Gastrocnemius medialis (tissue), 4 donors: ENCODE results near the gene LONP2. TPM values are rescaled to one million over a fixed set of nuclear protein-coding genes. Genes with fewer than 3 reads are reported as not detected.

Source experiments
- ATAC-seq, 2 donors: fragments of 150-250 bp; one replicate each; pipeline ENCODE4 v1.9.1; 2016
- DNase-seq, 2 donors: peaks; one replicate each; pipeline ENCODE4 v3.0.0-alpha.2; 2019
- H3K27ac ChIP-seq, 4 donors: fragments of 200-600 bp; sonication (generic); 1 replicate in 1 of 4; 2 replicates in 3 of 4; pipeline ENCODE4 v1.5.1; 2016 to 2018; ENCODE audit warnings: mild to moderate bottlenecking in 2 of 4, moderate library complexity in 1 of 4
- H3K27me3 ChIP-seq, 3 donors: fragments of 200-600 bp; sonication (generic) in 2 of 3; 1 replicate in 1 of 3; 2 replicates in 2 of 3; pipeline versions ENCODE4 v1.5.1 to v1.6.0; 2016 to 2019; ENCODE audit warnings: mild to moderate bottlenecking in 1 of 3, moderate library complexity in 1 of 3
- H3K36me3 ChIP-seq, 2 donors: fragments of 200-600 bp; sonication (generic) in 1 of 2; one replicate each; pipeline ENCODE4 v1.5.1; 2017 to 2018
- H3K4me1 ChIP-seq, 2 donors: fragments of 200-600 bp; sonication (generic) in 1 of 2; one replicate each; pipeline ENCODE4 v1.5.1; 2016 to 2017; ENCODE audit warnings: mild to moderate bottlenecking in 2 of 2
- H3K4me3 ChIP-seq, 4 donors: fragments of 200-600 bp; sonication (generic) in 3 of 4; 1 replicate in 1 of 4; 2 replicates in 3 of 4; pipeline ENCODE4 v1.5.1; 2016 to 2019; ENCODE audit warnings: mild to moderate bottlenecking in 2 of 4
- H3K9me3 ChIP-seq, 3 donors: fragments of 200-600 bp; sonication (generic) in 2 of 3; 1 replicate in 1 of 3; 2 replicates in 2 of 3; pipeline ENCODE4 v1.5.1; 2016 to 2019
- POLR2A ChIP-seq, 2 donors: fragments of 450-650 bp; IDR thresholded peaks; one replicate each; pipeline ENCODE4 v1.6.1; 2017; ENCODE audit warnings: antibody characterized with exemption in 2 of 2, mild to moderate bottlenecking in 2 of 2, moderate library complexity in 2 of 2
- in situ Hi-C, 4 donors: fragments of 200-750 bp; cut with MboI; loops; one replicate each; pipeline versions ENCODE4 v1.15.0 to v1.8.0; 2017; ENCODE audit warnings: low sequenced_read_pairs in 4 of 4
- intact Hi-C: fragments of 100-400 bp; cut with DNase I; formaldehyde crosslinking; loops from one replicate; pipeline ENCODE4 v1.15.1; 2023; ENCODE audit warnings: low total_unique reads
- total RNA-seq, 4 donors: library from RNA; depleted of rRNA; stranded (reverse); fragments of >200 nt; gene quantifications; one replicate each; pipeline versions ENCODE4 v1.1.0 to v1.2.3, GENCODE V29; 2016
- TF ChIP-seq, protein P1 (sequence below), 5 experiments: fragments of 450-650 bp in 3 of 5; fragments of 200-600 bp in 2 of 5; sonication (generic) in 2 of 5; IDR thresholded peaks in 4 of 5; conservative IDR thresholded peaks in 1 of 5; 1 replicate in 4 of 5; 2 replicates in 1 of 5; pipeline ENCODE4 v1.5.1; 2016 to 2019; ENCODE audit warnings: antibody characterized with exemption in 5 of 5, mild to moderate bottlenecking in 3 of 5, moderate library complexity in 3 of 5

LONP2 gene
- total RNA-seq, 4 donors from 2014 or later, result 33.8 to 45.2 (median 42.4) TPM

DNA sequence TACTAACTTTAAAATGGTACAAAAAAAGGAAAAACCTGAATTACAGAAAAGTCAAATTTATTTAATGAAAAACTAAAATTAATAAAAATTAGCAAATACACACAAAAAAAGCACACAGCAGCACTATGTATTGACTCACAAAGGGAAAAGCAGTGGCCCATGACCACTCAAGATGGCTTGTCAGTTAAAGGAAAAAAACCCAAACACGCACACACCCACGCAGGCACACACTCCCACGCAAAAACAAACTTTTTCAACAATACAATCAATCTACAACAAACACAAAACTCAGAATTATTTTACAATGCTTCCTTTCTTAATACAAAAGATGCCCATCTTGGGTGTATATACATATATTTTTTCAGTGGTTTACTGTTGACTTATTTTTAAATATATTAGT, 116.9 kb downstream of the LONP2 start:
- no peaks in the 10 kb centered on the region for H3K27me3 ChIP-seq
- H3K36me3 ChIP-seq, result peaks cover 0 to 9% of the 10 kb centered on the region in 2 donors
- ATAC-seq, result no peak
- H3K9me3 ChIP-seq, result no peaks in the 10 kb centered on the region
- intact Hi-C loops (loop anchor here (10.0 kb wide), 1 partner anchor 94 kb away; no protein-coding TSS in a partner anchor), in situ Hi-C loops (no loop called here)
- H3K4me3 ChIP-seq, result no peak overlapping the region
- DNase-seq, result no peak
- H3K4me1 ChIP-seq, result peaks cover 36 to 41% of the 10 kb centered on the region in 2 donors
- no peak overlapping the region for H3K27ac ChIP-seq
- TF ChIP-seq, protein P1, sequence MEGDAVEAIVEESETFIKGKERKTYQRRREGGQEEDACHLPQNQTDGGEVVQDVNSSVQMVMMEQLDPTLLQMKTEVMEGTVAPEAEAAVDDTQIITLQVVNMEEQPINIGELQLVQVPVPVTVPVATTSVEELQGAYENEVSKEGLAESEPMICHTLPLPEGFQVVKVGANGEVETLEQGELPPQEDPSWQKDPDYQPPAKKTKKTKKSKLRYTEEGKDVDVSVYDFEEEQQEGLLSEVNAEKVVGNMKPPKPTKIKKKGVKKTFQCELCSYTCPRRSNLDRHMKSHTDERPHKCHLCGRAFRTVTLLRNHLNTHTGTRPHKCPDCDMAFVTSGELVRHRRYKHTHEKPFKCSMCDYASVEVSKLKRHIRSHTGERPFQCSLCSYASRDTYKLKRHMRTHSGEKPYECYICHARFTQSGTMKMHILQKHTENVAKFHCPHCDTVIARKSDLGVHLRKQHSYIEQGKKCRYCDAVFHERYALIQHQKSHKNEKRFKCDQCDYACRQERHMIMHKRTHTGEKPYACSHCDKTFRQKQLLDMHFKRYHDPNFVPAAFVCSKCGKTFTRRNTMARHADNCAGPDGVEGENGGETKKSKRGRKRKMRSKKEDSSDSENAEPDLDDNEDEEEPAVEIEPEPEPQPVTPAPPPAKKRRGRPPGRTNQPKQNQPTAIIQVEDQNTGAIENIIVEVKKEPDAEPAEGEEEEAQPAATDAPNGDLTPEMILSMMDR (IDR thresholded peaks at IDR 0.05 in 4 of 5, conservative IDR thresholded peaks at IDR 0.05 in 1 of 5), result no peak
- TF ChIP-seq POLR2A (IDR thresholded peaks at IDR 0.05), result no peak

DNA sequence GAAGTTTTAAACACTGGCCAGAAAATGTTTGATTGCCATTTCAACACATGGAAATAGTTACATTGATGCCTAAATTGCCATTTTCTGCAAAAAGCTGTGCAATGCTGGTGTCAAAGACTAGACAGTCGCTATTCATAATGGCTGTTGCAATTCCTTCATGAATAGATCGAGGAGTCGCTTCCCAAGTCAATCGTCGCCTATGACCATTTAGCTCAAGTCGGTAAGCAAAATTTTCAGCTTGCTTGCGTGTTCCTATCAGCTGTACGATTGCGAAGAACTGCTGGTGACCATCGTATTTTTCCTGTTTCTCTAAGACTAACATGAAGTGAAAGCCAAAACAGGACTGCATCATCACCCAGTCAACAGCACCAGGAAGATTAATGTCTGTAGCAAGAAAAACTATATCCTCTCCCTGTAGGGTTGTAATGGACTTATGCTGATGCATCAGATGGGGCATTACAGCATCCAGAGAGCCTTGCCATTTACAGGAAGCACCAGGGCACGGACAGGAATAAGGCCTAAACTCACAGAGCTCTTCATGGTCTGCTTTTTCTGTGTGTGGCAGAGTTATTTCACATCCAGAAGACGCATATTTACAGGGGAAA, 117.5 kb downstream of the LONP2 start:
- in situ Hi-C loops (no loop called here), intact Hi-C loops (loop anchor here (10.0 kb wide), 1 partner anchor 93 kb away; no protein-coding TSS in a partner anchor)
- H3K36me3 ChIP-seq, result peaks cover 0 to 9% of the 10 kb centered on the region in 2 donors
- peak overlapping the region in 1 of 4 donors; percentile 27 for H3K27ac ChIP-seq
- TF ChIP-seq POLR2A (IDR thresholded peaks at IDR 0.05), result no peak
- TF ChIP-seq, protein P1 (IDR thresholded peaks at IDR 0.05 in 4 of 5, conservative IDR thresholded peaks at IDR 0.05 in 1 of 5), result no peak
- DNase-seq (no peak), ATAC-seq (no peak)
- H3K9me3 ChIP-seq, result no peaks in the 10 kb centered on the region
- peaks cover 34 to 44% of the 10 kb centered on the region in 2 donors for H3K4me1 ChIP-seq
- no peaks in the 10 kb centered on the region for H3K27me3 ChIP-seq
- H3K4me3 ChIP-seq, result no peak overlapping the region

DNA sequence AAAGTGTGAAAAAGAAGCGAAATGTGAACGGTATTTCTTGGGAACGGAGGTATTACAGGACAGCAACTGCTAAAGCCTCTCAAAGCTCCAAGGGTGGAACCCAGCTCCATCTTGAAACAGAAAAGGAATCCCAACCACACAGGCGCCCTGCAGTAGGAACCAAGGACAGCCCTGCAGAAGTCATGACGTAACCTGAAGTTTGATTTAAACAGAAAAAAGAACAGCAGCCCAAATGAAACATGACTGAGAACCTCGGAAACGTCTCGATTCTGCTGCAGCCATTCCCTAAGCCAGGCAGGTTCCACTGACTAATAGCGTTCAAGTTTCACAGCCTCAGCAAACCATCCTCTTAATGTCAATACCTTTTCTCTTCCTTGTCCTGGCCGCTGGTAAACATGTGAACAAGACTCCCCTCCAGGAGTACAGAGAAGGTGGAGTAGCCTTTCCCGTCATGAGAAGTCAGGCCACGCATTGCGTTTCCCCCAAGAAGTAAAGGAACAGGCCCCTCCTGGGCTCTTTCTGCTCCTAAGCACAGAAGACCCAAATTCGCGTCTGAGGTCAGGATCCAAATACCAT, 121.0 kb downstream of the LONP2 start:
- Histone ChIP-seq H3K4me3 (peak overlapping the region; percentile 62 to 74 (median 72)), H3K9me3 (no peaks in the 10 kb centered on the region), H3K27me3 (no peaks in the 10 kb centered on the region), H3K36me3 (peaks cover 0 to 9% of the 10 kb centered on the region in 2 donors), H3K4me1 (peaks cover 51% of the 10 kb centered on the region in 2 donors), H3K27ac (peak overlapping the region; percentile 91 to 95 (median 92))
- intact Hi-C loops, result loop anchor here (1.0 to 10.0 kb wide), 2 partner anchors 90 to 245 kb away; partner anchors contain the start of gene N4BP1
- in situ Hi-C loops, result no loop called here
- TF ChIP-seq POLR2A (IDR thresholded peaks at IDR 0.05), result no peak
- TF ChIP-seq, protein P1 (IDR thresholded peaks at IDR 0.05 in 4 of 5, conservative IDR thresholded peaks at IDR 0.05 in 1 of 5), result no peak
- DNase-seq (no peak), ATAC-seq (peak; percentile 11 to 18)

DNA sequence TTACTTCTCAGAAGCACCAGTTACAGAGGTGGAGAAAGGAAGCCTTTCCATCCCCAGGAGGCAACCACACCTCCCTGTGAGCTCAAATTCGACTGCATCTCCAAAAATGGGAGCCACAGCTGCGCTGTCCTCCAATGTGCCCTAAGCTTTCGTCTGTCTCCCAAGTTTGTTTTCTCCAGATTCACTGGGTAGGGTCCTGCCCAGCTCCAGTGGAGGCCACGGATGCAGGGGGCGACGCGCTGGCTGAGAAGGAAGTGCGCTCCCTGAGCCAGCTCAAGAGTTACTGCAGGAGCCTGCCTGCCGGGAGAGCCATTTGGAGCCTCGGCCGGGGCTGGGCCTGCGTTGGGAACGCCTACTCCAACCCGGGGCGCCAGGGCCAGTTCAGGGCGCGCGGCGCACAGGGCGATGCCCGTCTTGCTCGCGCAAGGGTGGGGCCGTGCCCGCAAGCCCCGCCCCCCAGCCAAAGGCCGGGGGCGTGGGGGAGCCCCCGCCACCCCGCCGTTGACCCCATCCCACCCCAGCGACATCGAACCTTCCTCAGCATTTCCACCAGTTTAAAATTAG, 121.6 kb downstream of the LONP2 start:
- intact Hi-C loops, result loop anchor here (1.0 to 10.0 kb wide), 2 partner anchors 89 to 245 kb away; partner anchors contain the start of gene N4BP1
- in situ Hi-C loops, result no loop called here

More for the DNA sequence above, 121.6 kb downstream of the LONP2 start:
- H3K27ac ChIP-seq, result peak overlapping the region; percentile 91 to 95 (median 92)
- DNase-seq (peak; percentile 82 to 90), ATAC-seq (peak; percentile 81 to 85)
- H3K36me3 ChIP-seq, result peaks cover 0 to 9% of the 10 kb centered on the region in 2 donors
- TF ChIP-seq, protein P1 (IDR thresholded peaks at IDR 0.05 in 4 of 5, conservative IDR thresholded peaks at IDR 0.05 in 1 of 5), result no peak
- peak; percentile 84 to 96 for TF ChIP-seq POLR2A (IDR thresholded peaks at IDR 0.05)
- no peaks in the 10 kb centered on the region for H3K9me3 ChIP-seq
- no peaks in the 10 kb centered on the region for H3K27me3 ChIP-seq
- peak overlapping the region; percentile 62 to 74 (median 72) for H3K4me3 ChIP-seq
- H3K4me1 ChIP-seq, result peaks cover 51 to 55% of the 10 kb centered on the region in 2 donors
